Stromal cell of bone marrow (primary cell): Measurements from ENCODE around the gene SESN1.
"Not testable (repeated sequence)": the region's sequence is repeated elsewhere in the genome, so short reads cannot be mapped to it uniquely, and the experiment has no call there.

Experiments
- DNase-seq: peaks from one replicate; pipeline ENCODE4 v3.0.0-alpha.2; 2012; ENCODE audit warnings: low read depth

Gene SESN1

GRCh38 chr6:109094416-109095035 is at the start of gene SESN1:
SESN1 (minus strand) TSS chr6:109094846; CDS start chr6:109094073, 773 bp downstream.
- DNase-seq = peak; percentile 96

GRCh38 chr6:109143191-109143590 is 48.5 kb upstream of the SESN1 start:
- no peak for DNase-seq

GRCh38 chr6:109142067-109142466 is 47.4 kb upstream of the SESN1 start:
- DNase-seq = not testable (repeated sequence)

- DNase-seq = no peak
These were observed 44.5 kb upstream of the SESN1 start for GRCh38 chr6:109139109-109139508.

GRCh38 chr6:109136530-109136929 is 41.9 kb upstream of the SESN1 start:
- not testable (repeated sequence) for DNase-seq

GRCh38 chr6:109136039-109136438 is 41.4 kb upstream of the SESN1 start:
- DNase-seq = not testable (repeated sequence)

- DNase-seq = not testable (repeated sequence)
These were observed 41.0 kb upstream of the SESN1 start for GRCh38 chr6:109135600-109135999.

GRCh38 chr6:109130065-109130464 is 35.4 kb upstream of the SESN1 start:
- no peak for DNase-seq

- DNase-seq = no peak
These were observed 30.9 kb upstream of the SESN1 start for GRCh38 chr6:109125504-109125903.

GRCh38 chr6:109124219-109124618 is 29.6 kb upstream of the SESN1 start:
- no peak for DNase-seq

GRCh38 chr6:109121411-109121810 is 26.8 kb upstream of the SESN1 start:
- peak; percentile 43 for DNase-seq

GRCh38 chr6:109118871-109119354 is 24.3 kb upstream of the SESN1 start:
- no peak for DNase-seq

GRCh38 chr6:109118337-109118736 is 23.7 kb upstream of the SESN1 start:
- no peak for DNase-seq

GRCh38 chr6:109117346-109118035 is 22.8 kb upstream of the SESN1 start:
- DNase-seq = no peak

- not testable (repeated sequence) for DNase-seq
These were observed 18.0 kb upstream of the SESN1 start for GRCh38 chr6:109112663-109113062.

GRCh38 chr6:109109663-109110062 is 15.0 kb upstream of the SESN1 start:
- DNase-seq = not testable (repeated sequence)

GRCh38 chr6:109105681-109106080 is 11.0 kb upstream of the SESN1 start:
- no peak for DNase-seq

- no peak for DNase-seq
These were observed 9.9 kb upstream of the SESN1 start for GRCh38 chr6:109104512-109104911.

- DNase-seq = no peak
These were observed 9.3 kb upstream of the SESN1 start for GRCh38 chr6:109103942-109104341.

GRCh38 chr6:109102762-109103161 is 8.1 kb upstream of the SESN1 start:
- DNase-seq = no peak

- no peak for DNase-seq
These were observed 3.0 kb upstream of the SESN1 start for GRCh38 chr6:109097661-109098060.

- no peak for DNase-seq
These were observed 1.6 kb upstream of the SESN1 start for GRCh38 chr6:109096208-109096607.

- DNase-seq = no peak
These were observed 1.1 kb upstream of the SESN1 start for GRCh38 chr6:109095835-109096084.
